ENCODE measurements around the gene ATAD1. TPM values are rescaled to one million over a fixed set of nuclear protein-coding genes. Genes with fewer than 3 reads are reported as not detected.

ATAD1 gene
- total RNA-seq, 1 donor from 2014 or later: 71.0 TPM

- Histone ChIP-seq H3K9me3 (ENCODE audit: insufficient read depth, low read depth, low read length) (no peaks in the 10 kb centered on the region), H4K20me1 (ENCODE audit: insufficient read depth, low read length) (no peaks in the 10 kb centered on the region), H3K4me3 (ENCODE audit: insufficient read depth, low read depth, low read length) (no peak overlapping the region), H2AFZ (ENCODE audit: low read depth, low read length) (peak overlapping the region; percentile 16), H3K36me3 (ENCODE audit: insufficient read depth, low read length) (no peaks in the 10 kb centered on the region), H3K9ac (ENCODE audit: low read length) (no peak overlapping the region), H3K4me2 (ENCODE audit: low read length) (no peak overlapping the region), H3K27me3 (ENCODE audit: insufficient read depth, low read length) (no peaks in the 10 kb centered on the region), H3K4me1 (ENCODE audit: insufficient read depth, low read length) (peaks cover 14% of the 10 kb centered on the region), H3K27ac (ENCODE audit: low read depth, low read length) (peak overlapping the region; percentile 73), H3K79me2 (ENCODE audit: insufficient read depth, low read length) (no peaks in the 10 kb centered on the region)
- DNase-seq (ENCODE audit: low read depth): peak; percentile 82
- no peak for FAIRE-seq
- Mint-ChIP-seq H3K27ac (ENCODE audit: unreplicated experiment) (peak overlapping the region; percentile 97), H3K36me3 (ENCODE audit: low read depth, unreplicated experiment) (no peaks in the 10 kb centered on the region), H3K27me3 (ENCODE audit: low read depth, unreplicated experiment) (no peaks in the 10 kb centered on the region), H3K4me1 (ENCODE audit: low read depth, unreplicated experiment) (peaks cover 24% of the 10 kb centered on the region), H3K4me3 (ENCODE audit: unreplicated experiment) (no peak overlapping the region), H3K9me3 (ENCODE audit: unreplicated experiment) (no peaks in the 10 kb centered on the region)
- TF ChIP-seq, protein P1, sequence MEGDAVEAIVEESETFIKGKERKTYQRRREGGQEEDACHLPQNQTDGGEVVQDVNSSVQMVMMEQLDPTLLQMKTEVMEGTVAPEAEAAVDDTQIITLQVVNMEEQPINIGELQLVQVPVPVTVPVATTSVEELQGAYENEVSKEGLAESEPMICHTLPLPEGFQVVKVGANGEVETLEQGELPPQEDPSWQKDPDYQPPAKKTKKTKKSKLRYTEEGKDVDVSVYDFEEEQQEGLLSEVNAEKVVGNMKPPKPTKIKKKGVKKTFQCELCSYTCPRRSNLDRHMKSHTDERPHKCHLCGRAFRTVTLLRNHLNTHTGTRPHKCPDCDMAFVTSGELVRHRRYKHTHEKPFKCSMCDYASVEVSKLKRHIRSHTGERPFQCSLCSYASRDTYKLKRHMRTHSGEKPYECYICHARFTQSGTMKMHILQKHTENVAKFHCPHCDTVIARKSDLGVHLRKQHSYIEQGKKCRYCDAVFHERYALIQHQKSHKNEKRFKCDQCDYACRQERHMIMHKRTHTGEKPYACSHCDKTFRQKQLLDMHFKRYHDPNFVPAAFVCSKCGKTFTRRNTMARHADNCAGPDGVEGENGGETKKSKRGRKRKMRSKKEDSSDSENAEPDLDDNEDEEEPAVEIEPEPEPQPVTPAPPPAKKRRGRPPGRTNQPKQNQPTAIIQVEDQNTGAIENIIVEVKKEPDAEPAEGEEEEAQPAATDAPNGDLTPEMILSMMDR (IDR thresholded peaks at IDR 0.05; ENCODE audit: insufficient read depth, low read depth, low read length): no peak
- no peak for TF ChIP-seq EZH2 (IDR thresholded peaks at IDR 0.05; ENCODE audit: insufficient read depth, low read length)
Measured at GRCh38 chr10:87842776-87843497, 24.9 kb upstream of the ATAD1 start.

DNA sequence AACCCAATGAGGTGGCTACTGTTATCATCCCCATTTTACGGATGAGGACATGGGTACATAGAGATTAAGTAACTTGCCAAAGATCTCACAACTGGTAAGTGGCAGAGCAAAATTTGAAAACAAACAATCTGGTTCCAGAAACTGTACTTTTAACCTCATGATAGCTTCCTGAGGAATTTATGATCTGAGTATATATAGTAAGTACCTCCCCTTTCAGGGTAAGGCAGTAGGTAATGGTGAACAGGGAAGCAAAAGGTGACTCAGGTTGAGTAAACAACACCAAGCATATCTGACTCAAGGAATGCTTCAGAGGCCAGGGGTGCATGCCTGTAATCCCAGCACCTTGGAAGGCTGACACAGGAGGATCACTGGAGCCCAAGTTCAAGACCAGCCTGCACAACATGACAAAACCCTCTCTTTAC is 24.2 kb upstream of the ATAD1 start:
- no peak overlapping the region for H3K27ac ChIP-seq (ENCODE audit: low read depth, low read length)
- DNase-seq (ENCODE audit: low read depth): peak; percentile 52
- H3K9me3 ChIP-seq (ENCODE audit: insufficient read depth, low read depth, low read length): no peaks in the 10 kb centered on the region
- no peaks in the 10 kb centered on the region for H3K79me2 ChIP-seq (ENCODE audit: insufficient read depth, low read length)
- H3K4me3 ChIP-seq (ENCODE audit: insufficient read depth, low read depth, low read length): no peak overlapping the region
- no peaks in the 10 kb centered on the region for H3K27me3 ChIP-seq (ENCODE audit: insufficient read depth, low read length)
- H3K36me3 ChIP-seq (ENCODE audit: insufficient read depth, low read length): no peaks in the 10 kb centered on the region
- no peak overlapping the region for H3K4me2 ChIP-seq (ENCODE audit: low read length)
- Mint-ChIP-seq H3K27me3 (ENCODE audit: low read depth, unreplicated experiment) (no peaks in the 10 kb centered on the region), H3K4me1 (ENCODE audit: low read depth, unreplicated experiment) (peaks cover 24% of the 10 kb centered on the region), H3K27ac (ENCODE audit: unreplicated experiment) (peak overlapping the region; percentile 97), H3K9me3 (ENCODE audit: unreplicated experiment) (no peaks in the 10 kb centered on the region), H3K4me3 (ENCODE audit: unreplicated experiment) (no peak overlapping the region), H3K36me3 (ENCODE audit: low read depth, unreplicated experiment) (no peaks in the 10 kb centered on the region)
- no peak overlapping the region for H2AFZ ChIP-seq (ENCODE audit: low read depth, low read length)
- H3K9ac ChIP-seq (ENCODE audit: low read length): no peak overlapping the region
- H3K4me1 ChIP-seq (ENCODE audit: insufficient read depth, low read length): peaks cover 14% of the 10 kb centered on the region
- FAIRE-seq: no peak
- H4K20me1 ChIP-seq (ENCODE audit: insufficient read depth, low read length): no peaks in the 10 kb centered on the region
- TF ChIP-seq, protein P1 (IDR thresholded peaks at IDR 0.05; ENCODE audit: insufficient read depth, low read depth, low read length): no peak
- TF ChIP-seq EZH2 (IDR thresholded peaks at IDR 0.05; ENCODE audit: insufficient read depth, low read length): no peak

- H3K36me3 Mint-ChIP-seq (ENCODE audit: low read depth, unreplicated experiment): no peaks in the 10 kb centered on the region
- H3K9me3 Mint-ChIP-seq (ENCODE audit: unreplicated experiment): no peaks in the 10 kb centered on the region
- Histone ChIP-seq H3K4me3 (ENCODE audit: insufficient read depth, low read depth, low read length) (no peak overlapping the region), H3K27ac (ENCODE audit: low read depth, low read length) (no peak overlapping the region), H3K4me1 (ENCODE audit: insufficient read depth, low read length) (peaks cover 14% of the 10 kb centered on the region), H3K9ac (ENCODE audit: low read length) (no peak overlapping the region), H2AFZ (ENCODE audit: low read depth, low read length) (no peak overlapping the region), H3K4me2 (ENCODE audit: low read length) (no peak overlapping the region), H3K9me3 (ENCODE audit: insufficient read depth, low read depth, low read length) (no peaks in the 10 kb centered on the region), H3K36me3 (ENCODE audit: insufficient read depth, low read length) (no peaks in the 10 kb centered on the region), H3K27me3 (ENCODE audit: insufficient read depth, low read length) (no peaks in the 10 kb centered on the region), H4K20me1 (ENCODE audit: insufficient read depth, low read length) (no peaks in the 10 kb centered on the region), H3K79me2 (ENCODE audit: insufficient read depth, low read length) (no peaks in the 10 kb centered on the region)
- H3K27ac Mint-ChIP-seq (ENCODE audit: unreplicated experiment): no peak overlapping the region
- DNase-seq (ENCODE audit: low read depth) (no peak), FAIRE-seq (no peak)
- H3K27me3 Mint-ChIP-seq (ENCODE audit: low read depth, unreplicated experiment): no peaks in the 10 kb centered on the region
- H3K4me3 Mint-ChIP-seq (ENCODE audit: unreplicated experiment): no peak overlapping the region
- TF ChIP-seq, protein P1 (IDR thresholded peaks at IDR 0.05; ENCODE audit: insufficient read depth, low read depth, low read length): no peak
- no peak for TF ChIP-seq EZH2 (IDR thresholded peaks at IDR 0.05; ENCODE audit: insufficient read depth, low read length)
- H3K4me1 Mint-ChIP-seq (ENCODE audit: low read depth, unreplicated experiment): peaks cover 23% of the 10 kb centered on the region
Measured at GRCh38 chr10:87841186-87841585, 23.2 kb upstream of the ATAD1 start.

All from astrocyte (in vitro differentiated cells and primary cell).